Activated CD4-positive, CD25-positive, alpha-beta regulatory T cell treated with anti-CD3 and anti-CD28 coated beads, Interleukin-2, amount 50 U/mL, for 72 hours (primary cell): Measurements from ENCODE around the gene PRSS16.
A peak's percentile ranks its signal among the peaks of the same experiment; 100 is the strongest.
"Not testable (repeated sequence)": the region's sequence is repeated elsewhere in the genome, so short reads cannot be mapped to it uniquely, and the experiment has no call there.

ENCODE experiments used
- DNase-seq: peaks from one replicate; pipeline ENCODE4 v3.0.0; 2021

Gene PRSS16

DNA sequence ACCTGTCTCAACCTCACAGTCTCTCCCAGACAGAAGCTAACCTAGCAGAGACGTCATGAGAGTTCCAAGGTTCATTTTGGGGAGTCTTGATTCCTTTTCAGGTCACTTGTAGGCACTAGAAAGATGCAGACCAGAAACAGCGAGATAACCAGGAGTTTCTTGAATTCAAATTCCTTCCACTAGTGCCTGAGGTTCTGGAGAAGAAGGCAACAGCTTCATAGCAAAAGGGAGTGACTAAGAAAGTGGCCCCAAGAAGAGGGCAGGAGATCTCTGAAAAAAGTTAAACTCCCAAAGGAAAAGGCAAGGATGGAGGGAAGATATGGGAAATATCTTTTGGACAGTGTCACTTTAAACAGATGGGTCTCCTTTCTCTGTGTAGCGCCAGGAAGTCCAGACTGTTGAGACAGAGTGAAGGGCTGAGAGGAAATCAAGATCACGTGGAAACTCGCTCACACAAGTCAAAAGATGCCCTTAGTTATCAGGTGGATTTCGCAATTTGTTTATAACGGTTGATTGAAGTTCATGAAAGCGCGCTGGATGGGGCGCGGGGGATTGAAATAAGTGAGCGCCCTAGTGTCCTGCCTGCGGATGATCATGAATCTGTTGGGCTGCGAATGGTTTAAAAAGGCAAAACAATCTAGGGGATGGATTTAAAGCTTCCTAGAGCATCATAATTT lies 4.8 kb upstream of the PRSS16 start:
- no peak for DNase-seq

DNA sequence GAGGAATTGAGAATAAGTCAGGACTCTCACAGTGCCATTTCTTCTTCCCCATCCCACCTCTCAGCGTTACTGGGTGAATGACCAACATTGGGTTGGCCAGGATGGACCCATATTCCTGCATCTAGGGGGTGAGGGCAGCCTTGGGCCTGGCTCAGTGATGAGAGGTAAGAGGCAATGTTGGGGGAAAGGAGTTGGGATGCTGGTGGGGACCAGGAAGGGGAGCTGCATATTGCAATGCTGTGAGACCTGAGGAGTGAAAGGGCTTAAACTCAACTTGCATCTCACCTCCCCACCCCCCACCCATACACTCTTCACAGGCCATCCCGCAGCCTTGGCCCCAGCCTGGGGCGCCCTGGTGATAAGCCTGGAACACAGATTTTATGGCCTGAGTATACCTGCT lies 1.3 kb downstream of the PRSS16 start:
- DNase-seq = no peak

DNA sequence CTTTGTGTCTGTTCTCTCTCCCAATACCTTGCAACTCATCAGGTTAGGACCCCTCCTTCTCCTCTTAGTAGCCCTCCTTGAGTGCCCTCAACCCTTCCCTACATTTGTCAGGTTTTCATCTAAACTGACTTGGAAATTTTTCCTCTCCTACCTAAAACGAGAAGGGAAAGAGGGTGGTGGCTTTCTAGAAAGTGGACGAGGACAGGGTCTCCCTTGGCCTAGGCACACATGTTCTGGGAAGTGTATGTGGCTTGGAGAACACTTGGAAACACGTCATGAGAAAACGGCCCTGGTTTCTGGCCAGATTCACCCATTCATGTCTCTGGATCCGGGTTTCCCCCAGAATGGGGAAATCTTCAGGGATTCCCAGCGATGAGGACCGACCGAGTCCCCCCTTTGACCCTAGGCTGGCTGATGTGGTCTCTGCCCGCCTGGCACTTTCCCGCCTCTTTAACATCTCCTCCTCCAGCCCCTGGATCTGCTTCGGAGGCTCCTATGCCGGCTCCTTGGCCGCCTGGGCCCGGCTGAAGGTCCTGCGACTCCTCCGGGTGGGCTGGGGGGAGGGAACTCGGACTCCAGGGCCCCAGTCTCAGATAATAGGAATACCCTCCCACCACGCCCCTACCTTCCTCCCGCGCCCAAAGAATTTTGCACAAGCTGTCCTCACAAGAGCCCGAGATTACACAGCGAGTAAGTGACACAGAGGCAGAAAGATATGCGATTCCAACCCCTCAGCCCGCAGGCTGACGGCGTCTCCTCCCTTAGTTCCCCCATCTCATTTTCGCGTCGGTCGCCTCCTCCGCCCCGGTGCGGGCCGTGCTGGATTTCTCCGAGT lies 3.0 kb downstream of the PRSS16 start:
- no peak for DNase-seq

DNA sequence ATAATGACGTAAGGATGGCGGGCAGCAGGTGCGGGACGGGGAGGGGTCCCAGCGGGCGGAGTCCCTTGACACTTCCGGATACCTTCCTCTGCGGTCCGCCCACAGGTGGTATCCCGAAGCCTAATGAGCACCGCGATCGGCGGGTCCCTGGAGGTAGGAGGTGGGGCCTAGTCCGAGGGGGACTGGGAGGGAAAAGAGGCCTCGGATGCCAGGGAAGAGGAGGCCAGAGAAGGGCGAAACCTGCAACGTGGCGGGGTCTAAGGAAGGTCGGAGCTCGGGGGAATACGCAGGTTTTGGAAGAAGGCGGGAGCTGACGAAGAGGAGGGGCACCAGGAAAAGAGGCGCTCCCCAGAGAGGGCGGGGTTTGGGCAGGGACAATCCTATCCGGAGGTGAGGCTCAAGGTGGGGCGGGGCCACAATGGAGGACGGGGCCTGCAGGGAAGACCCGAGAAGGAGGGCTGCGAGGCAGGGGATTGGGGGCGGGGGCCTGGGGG lies 3.7 kb downstream of the PRSS16 start:
- peak; percentile 50 for DNase-seq

DNA sequence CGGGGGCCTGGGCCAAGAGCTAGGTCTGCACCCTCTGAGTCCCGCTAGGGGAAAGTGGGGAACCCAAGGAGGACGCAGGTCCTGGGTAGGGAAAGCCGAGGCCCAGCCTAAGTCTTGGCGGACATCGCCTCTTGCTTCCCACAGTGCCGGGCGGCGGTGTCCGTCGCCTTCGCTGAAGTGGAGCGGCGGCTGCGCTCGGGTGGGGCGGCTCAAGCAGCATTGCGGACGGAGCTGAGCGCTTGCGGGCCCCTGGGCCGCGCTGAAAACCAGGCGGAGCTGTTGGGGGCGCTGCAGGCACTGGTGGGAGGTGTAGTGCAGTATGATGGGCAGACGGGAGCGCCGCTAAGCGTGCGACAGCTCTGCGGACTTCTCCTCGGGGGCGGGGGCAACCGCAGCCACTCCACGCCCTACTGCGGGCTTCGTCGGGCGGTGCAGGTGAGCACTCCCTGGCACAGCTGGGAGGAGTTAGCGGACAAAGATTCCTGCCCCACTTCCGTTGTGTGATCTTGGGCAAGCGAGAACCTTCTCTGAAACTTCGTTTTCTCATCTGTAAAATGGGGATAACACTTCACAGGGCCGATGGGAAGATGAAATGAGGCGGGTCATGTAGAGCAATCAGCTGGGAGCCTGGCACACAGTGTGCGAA lies 4.2 kb downstream of the PRSS16 start:
- peak; percentile 51 for DNase-seq

DNA sequence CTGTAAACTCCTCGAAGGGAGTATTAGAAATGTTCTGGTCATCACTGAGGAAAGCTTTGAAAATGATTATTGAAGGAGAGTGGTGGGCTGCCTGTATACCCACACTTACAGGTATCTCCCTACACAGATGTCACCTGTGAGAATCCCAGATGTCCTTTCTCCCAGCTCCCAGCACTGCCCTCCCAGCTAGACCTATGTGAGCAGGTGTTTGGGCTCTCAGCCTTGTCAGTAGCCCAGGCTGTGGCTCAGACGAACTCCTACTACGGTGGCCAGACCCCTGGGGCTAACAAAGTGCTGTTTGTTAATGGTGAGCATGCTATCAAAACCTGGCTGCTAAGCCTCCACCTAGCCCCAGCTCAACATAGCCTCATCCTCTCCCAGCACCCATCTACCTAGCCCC lies 7.1 kb downstream of the PRSS16 start:
- DNase-seq = no peak

DNA sequence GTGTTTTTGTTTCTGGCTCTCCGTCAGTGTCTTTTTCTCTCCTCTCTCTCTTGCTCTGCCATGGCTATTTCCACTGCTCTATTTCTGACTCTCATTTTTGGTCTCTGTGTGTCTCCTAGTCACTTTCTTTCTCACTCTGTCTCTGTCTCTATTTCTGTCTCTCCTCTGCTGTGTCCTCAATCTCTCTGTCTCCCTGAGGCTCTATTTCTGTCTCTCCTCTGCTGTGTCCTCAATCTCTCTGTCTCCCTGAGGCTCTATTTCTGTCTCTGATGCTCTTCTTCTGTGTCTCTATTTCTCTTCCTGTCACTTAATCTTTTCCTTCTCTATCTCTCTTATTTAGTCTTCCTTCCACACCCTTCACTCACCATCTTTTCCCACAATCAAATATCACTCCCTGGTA lies 8.4 kb downstream of the PRSS16 start:
- DNase-seq = no peak

DNA sequence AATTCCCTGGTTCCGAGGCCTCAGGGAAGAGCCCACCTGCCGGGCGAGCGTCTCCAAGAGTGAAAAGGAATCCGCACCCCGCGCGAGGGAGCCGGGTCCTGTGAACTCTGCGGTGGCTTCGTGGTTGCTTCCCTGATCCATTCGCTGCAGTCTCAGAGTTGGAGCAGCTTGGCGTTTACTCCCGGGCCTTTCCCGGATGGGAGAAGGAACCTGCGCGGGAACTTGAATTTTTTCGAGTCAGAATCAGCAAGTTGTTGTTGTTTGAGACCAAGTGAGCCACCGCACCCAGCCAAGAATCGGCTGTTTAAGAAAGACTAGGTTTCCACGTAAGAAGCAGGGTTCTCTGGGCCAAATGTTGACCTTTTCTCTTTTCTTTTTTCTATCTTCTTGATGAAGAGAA lies 12.9 kb downstream of the PRSS16 start:
- DNase-seq = no peak

DNA sequence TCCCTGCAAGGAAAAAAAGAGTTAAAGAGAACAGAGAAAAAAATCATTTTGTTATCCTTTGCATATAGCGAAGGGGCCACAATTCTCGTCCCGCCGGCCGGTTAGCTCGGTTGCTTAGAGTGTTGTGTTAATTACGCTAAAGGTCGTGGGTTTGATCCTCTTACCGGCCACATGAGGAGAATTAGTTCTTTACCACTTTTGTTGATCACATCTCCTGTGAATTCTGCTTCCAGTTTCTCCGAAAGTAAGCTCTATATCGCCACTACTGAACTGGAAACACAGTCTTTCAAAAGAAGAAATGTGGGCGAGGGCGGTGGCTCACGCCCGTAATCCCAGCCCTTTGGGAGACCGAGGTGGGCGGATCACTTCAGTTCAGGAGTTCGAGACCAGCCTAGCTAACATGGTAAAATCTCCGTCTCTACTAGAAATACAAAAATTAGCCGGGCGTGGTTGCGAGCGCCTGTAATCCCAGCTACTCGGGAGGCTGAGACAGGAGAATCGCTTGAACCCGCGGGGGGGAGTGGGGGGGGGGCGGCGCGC lies 13.4 kb downstream of the PRSS16 start:
- DNase-seq = no peak

DNA sequence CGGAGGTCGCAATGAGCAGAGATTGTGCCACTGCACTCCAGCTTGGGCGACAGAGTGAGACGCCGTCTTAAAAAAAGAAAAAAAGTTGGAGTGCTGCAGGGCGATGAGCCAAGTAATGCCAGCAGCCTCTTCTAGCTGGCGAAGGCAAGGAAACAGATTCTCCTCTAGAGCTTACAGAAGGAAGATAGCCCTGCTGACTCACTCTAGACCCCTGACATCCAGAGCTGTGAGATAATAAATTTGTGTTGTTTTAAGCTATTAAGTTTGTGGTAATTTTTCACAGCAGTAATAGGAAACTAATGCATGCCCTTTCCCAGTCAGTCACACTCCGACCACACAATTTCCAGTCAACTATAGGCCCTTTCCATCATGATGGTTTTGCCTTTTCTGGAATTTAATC lies 16.4 kb downstream of the PRSS16 start:
- no peak for DNase-seq

DNA sequence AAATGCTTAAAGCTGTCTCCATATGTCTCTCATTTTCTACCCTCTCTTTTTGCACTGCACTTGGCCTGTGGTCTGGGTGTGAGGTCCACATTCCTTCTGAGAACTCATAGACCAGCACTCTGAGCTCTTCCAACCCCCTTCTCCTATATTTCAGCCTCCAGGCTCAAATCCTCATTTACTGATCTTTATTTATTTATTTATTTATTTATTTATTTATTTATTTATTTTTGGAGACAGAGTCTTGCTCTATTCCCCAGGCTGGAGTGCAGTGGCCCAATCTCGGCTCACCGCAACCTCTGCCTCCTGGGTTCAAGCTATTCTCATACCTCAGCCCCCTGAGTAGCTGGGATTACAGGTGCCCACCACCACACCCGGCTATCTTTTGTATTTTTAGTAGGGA lies 19.5 kb downstream of the PRSS16 start:
- DNase-seq = not testable (repeated sequence)

DNA sequence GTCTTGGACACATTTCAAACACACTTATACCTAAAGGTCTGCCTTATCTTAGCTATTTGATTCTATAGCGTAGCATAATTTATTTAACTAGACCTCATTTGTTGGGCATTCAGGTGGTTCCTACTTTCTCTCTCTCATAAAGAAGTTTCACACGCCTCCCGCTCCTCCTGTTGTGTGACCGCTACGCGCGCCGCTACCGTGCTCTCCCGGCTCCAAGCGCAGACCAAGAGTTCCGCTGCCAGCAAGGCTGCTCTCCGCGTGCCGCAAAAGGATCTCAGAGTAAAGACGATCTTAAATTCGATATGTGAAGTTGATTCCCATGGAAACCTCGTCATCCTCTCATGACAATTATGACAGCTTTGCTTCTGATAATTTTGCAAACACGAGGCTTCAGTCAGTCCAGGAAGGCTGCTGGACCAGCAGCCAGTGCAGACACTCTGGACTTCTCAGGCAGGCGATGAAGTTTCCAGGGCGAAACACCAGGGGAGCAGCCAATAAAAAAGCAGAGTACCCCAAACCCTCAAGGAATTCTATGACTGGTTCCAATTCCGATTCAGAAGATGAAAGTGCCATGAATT lies 20.4 kb downstream of the PRSS16 start:
- DNase-seq = no peak

DNA sequence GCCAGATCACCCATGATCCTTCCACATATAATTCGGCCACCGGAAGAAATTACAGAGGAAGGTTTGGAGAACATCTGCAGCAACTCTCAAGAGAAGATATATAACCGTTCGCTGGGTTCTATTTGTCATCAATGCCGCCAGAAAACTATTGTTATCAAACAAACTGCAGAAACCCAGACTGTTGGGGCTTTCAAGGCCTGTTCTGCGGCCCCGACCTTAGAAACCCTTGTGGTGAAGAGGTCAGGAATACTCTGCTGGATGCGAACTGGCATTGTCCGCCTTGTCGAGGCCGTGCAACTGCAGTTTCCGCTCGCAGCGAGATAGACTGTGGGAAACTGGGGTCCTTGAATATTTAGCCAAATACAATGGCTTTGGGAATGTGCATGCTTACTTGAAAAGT lies 21.3 kb downstream of the PRSS16 start:
- DNase-seq = no peak

DNA sequence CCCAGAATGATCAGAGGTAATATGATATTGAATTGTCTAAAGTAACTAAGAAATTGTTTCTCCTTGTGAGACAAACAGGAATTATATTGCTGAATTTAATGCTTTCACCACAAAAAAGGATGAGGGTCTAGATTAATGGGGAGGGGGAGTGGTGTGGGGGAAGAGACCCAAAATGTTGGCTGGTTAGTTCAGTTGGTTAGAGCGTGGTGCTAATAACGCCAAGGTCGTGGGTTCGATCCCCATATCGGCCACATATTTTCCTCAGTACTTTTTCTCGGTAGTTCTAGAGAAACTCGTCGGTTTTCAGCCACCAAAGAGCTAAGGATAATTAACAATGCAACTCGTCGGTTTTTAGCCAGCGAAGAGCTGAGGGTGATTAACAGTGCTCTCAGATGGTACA lies 26.3 kb downstream of the PRSS16 start:
- no peak for DNase-seq

DNA sequence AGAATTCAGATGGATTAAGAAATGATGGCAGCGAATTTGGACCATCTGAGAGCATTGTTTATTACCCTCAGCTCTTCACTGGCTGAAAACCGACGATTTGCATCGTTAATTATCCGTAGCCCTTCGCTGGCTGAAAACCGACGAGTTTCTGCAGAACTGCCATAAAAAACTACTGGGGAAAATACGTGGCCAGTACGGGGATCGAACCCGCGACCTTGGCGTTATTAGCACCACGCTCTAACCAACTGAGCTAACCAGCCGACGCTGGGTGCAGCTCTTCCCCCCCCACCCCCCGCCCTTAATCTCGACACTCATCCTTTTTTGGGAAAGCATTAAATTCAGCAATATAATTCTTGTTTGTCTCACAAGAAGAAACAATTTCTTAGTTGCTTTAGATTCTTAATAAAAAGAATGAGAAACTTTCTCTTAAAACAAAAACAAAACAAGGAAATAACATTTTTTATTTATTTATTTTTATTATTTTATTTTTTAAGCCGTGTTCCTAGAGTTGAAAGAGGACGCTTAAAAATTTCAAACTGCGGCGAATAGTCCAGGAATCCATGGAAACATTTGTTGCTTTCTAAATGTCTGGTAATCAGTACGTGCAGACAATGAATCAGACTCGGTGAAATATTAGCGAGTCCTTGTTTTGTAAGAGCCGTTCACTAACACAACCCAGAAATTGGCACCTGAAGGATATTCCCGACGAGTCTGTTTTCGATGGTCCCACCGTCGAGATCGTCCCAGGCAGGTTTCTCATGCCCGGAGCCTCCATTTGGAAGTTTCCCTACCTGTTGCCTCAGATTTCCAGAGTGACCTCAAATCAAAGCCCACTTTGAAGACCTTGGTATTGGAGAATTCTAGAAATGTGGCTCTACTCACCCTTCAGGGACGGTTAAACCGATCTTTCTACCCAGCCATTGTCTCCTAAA lies 27.8 kb downstream of the PRSS16 start:
- no peak for DNase-seq

DNA sequence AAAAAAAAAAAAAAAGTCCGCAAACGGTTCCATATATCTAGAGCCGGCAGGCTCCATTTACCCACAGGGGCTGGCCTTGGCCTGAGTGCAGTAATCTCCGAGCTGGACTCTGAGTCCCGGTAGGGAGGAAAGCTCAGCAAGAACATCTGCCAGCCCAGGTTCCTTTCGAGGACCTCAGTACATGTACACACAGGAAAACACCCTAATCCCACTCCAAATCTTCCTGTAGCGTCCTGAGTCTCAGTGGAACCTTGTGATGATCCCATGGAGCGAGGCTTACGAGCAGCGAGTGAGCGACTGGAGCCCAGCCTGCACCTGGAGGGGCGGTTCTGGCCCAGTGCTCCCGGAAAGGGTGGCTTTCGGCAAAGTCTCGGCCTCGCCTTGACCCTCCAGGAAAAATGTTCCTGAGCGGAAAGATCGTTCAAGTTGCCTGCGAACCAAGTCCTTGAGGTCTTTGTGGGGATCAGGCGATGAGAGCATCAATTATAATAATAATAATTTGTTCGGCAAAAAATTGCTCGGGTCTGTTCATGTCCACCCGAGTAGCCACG lies 32.1 kb downstream of the PRSS16 start:
- DNase-seq = no peak

DNA sequence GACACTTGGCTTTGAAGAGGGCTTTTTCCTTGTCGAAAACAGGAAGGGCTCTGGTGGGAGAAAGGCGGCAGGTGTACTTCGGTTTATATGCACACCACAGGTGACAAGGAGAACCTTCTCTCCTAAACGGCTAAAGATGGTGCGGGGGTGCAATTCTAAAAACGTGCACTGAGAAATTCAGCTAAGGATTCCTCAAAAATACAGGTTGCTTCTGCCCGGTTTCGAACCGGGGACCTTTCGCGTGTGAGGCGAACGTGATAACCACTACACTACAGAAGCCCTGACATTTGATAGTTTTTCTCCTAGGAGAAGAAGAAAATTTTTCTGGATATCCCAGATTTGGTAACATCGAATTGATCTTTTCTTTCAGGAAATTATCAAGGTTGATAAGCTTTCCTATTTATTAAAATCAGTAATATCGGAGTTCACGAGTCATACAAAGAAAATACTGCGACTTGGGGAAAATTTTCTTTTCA lies 32.6 kb downstream of the PRSS16 start:
- no peak for DNase-seq

DNA sequence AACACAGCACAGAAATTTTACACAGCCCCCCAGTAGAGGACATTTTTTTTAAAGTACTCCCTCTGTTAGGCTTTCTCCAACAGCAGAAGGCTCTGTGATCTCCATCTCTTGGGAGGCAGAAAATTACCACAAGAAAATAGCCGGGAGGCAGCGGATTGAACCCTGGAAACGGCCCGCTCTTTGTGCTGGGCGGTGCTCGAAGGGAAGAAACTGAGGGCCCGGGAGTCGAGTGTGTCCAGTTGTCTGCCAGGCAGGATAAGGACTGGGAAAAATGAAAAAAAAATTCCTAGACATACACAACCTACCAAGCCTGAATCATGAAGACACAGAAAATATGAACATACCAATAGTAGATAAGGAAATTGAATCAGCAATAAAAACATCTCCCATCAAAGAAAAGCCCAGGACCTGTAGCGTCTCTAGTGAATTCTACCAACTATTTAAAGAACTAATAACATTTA lies 33.1 kb downstream of the PRSS16 start:
- DNase-seq = no peak

DNA sequence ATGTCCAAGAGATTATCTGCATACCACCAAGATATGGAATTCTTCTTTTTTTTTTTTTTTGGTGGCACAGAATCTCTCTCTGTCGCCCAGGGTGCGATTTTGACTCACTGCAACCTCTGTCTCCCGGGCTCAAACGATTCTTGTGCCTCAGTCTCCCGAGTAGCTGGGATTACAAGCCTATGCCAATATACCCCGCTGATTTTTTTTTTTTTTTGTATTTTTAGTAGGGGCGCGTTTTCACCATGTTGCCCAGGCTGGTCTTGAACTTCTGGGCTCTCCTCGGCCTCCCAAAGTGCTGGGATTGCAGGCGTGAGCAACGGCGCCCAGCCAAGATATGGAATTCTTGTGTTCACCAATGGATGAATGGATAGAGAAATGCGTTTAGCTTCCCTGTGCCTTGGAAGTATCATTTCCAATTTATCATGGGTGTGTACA lies 33.6 kb downstream of the PRSS16 start:
- no peak for DNase-seq

DNA sequence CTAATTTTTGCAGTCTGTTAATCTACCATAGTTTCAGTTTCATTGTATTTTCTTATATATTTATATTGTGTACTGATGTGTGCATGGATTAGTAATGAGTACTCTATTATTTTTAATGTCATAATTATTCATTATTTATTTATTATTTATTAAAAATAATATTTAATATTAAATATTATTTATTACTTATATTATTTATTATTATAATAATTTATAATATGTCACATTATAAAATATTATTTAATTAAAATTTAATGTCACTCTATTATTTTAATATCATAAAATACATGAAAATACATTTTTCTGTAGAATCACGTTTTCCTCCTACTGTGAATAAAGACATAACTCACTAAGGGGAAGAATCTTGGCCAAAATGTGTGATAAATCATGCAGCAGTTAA lies 34.1 kb downstream of the PRSS16 start:
- no peak for DNase-seq

DNA sequence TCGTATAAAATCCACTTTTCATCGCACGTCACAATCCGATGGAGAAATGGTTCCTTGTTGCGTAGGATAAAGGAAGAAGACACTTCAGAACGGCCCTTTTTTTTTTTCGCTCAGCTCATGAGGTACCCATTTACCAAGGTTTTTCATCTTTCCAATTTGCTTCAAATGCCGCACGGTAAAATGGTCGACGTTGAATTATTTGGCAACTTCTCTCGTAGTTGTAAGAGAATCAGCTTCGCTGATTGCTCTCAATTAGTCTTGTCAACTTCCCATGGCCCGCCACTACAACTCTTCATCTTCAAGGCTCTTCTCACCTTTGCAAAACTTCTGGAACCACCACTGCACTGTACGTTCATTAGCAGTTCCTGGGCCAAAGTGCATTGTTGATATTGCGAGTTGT lies 35.8 kb downstream of the PRSS16 start:
- DNase-seq = no peak
